Heart right ventricle (tissue), 16 donors: ENCODE measurements around the gene FGR. TPM values are rescaled to one million over a fixed set of nuclear protein-coding genes. Genes with fewer than 3 reads are reported as not detected.

Experiments used
- ATAC-seq, 8 donors: fragments of 200-7000 bp; cut with Tn5 transposase; one replicate each; pipeline ENCODE4 v1.9.1; 2020; ENCODE audit warnings: mild to moderate bottlenecking in 8 of 8, moderate library complexity in 8 of 8, moderate number of reproducible peaks in 1 of 8
- DNase-seq, 2 donors: peaks; one replicate each; pipeline ENCODE4 v3.0.0-alpha.2; 2020
- H3K27ac ChIP-seq, 10 donors: fragments of 200-600 bp; sonication (generic) in 2 of 10; one replicate each; pipeline versions ENCODE4 v1.5.0 to v1.8.0; 2020 to 2022; ENCODE audit warnings: mild to moderate bottlenecking in 3 of 10
- H3K27me3 ChIP-seq, 7 donors: fragments of 200-600 bp; one replicate each; pipeline ENCODE4 v1.8.0; 2021 to 2022; ENCODE audit warnings: mild to moderate bottlenecking in 2 of 7
- H3K36me3 ChIP-seq, 9 donors: fragments of 200-600 bp; sonication (generic) in 1 of 9; one replicate each; pipeline versions ENCODE4 v1.5.0 to v1.8.0; 2020 to 2022; ENCODE audit warnings: mild to moderate bottlenecking in 2 of 9
- H3K4me1 ChIP-seq, 9 donors: fragments of 200-600 bp; sonication (generic) in 1 of 9; one replicate each; pipeline versions ENCODE4 v1.5.0 to v1.8.0; 2020 to 2022; ENCODE audit warnings: mild to moderate bottlenecking in 4 of 9
- H3K4me3 ChIP-seq, 10 donors: fragments of 200-600 bp; sonication (generic) in 2 of 10; one replicate each; pipeline versions ENCODE4 v1.5.0 to v1.8.0; 2020 to 2022; ENCODE audit warnings: mild to moderate bottlenecking in 7 of 10, moderate library complexity in 2 of 10
- H3K9me3 ChIP-seq, 11 donors: fragments of 200-600 bp in 10 of 11; sonication (generic) in 2 of 11; one replicate each; pipeline versions ENCODE4 v1.5.0 to v1.8.0; 2013 to 2022; ENCODE audit warnings: mild to moderate bottlenecking in 2 of 11, control low read depth in 1 of 11, moderate library complexity in 1 of 11
- CTCF ChIP-seq, 9 donors: fragments of 200-600 bp; sonication (generic) in 2 of 9; IDR thresholded peaks; one replicate each; pipeline versions ENCODE4 v1.5.0 to v1.8.0; 2021 to 2022; ENCODE audit warnings: antibody characterized with exemption in 9 of 9, mild to moderate bottlenecking in 5 of 9, moderate library complexity in 1 of 9
- WGBS, 2 donors: extraction: QIAGEN DNeasy Blood & Tissue Kit; methylation state at CpG; one replicate each; pipeline ENCODE4 v1.1.7; 2013; ENCODE audit warnings: inconsistent platforms in 1 of 2; 5-methylcytosine and 5-hydroxymethylcytosine counted together
- intact Hi-C, 10 donors: fragments of 100-400 bp; cut with DNase I; formaldehyde crosslinking; loops; one replicate each; pipeline versions ENCODE4 v1.11.1 to v1.14.2; 2022
- polyA plus RNA-seq, 2 donors: library from polyadenylated mRNA; stranded (reverse); fragments of 200-250 nt; gene quantifications; one replicate each; pipeline ENCODE4 v1.2.3, GENCODE V29; 2013
- total RNA-seq, 10 donors: library from RNA; stranded (reverse); fragmentation: NEBNext Ultra II Directional in 3 of 10; extraction: Animal tissue kit (Norgen Biotek cat#: 25700) in 3 of 10; gene quantifications; one replicate each; pipeline versions ENCODE4 v1.2.1 to v1.2.4, GENCODE V29; 2021 to 2023
- donor health status: Arrhythmogenic right ventricular cardiomyopathy.
- donor health status: ischemic (EF 13 %, LVEDD 7.1; RV severe dilation, severe dysfunction).
- donor health status: healthy with polysubstance abuse.
- donor health status: DM: no; HTN: yes; CAD: no.
- donor health status: DM: no; HTN: no; CAD: no.
- donor health status: ischemic (EF 25% LVEDD 6.9; RV normal size, moderate dysfunction).
- donor health status: ischemic (EF 25% LVEDD 5.7; RV mildly dilated, moderate dysfunction).
- donor health status: healthy.
- donor health status: DM: yes; HTN: yes; CAD: no.
- donor health status: Ischemic cardiomyopathy.
- donor health status: ischemic (EF 35%, LVEDD 5.7; RV mildly dilated, moderate dysfunction).
- donor health status: nonischemic (EF 11% LVEDD 7.7; RV severe dilation, severe dysfunction).
- donor health status: DM: yes; HTN: yes; CAD: no.
- donor health status: PGD.
- donor health status: ischemic (EF 29% LVEDD 5.4; RV normal size, mild dysfunction).
- donor health status: nonischemic (EF 23%, LVEDD 6.1; RV moderate dilation, normal function).

Gene FGR
- total and polyA plus RNA-seq, 12 donors, result 1.4 to 11.0 (median 3.2) TPM

GRCh38 chr1:27569088-27569460, 65.9 kb downstream of the FGR start:
- H3K36me3 ChIP-seq, result peaks cover 0 to 4% (median 0%) of the 10 kb centered on the region in 9 donors
- DNase-seq (no peak), ATAC-seq (peak in 2 of 8 donors; percentile 5 to 28)
- no peak for TF ChIP-seq CTCF (IDR thresholded peaks at IDR 0.05)
- 61 to 65% methylated on average over 3 of the region's 3 CpGs for WGBS, 2 donors
- H3K27ac ChIP-seq, result peak overlapping the region; percentile 48 to 98 (median 93)
- H3K27me3 ChIP-seq, result no peaks in the 10 kb centered on the region
- intact Hi-C loops, result loop anchor here in 2 of 10 donors (2.0 to 5.0 kb wide), 2 partner anchors 32 to 33 kb away; partner anchors contain the start of gene AHDC1 (in 1 of the 2)
- no peaks in the 10 kb centered on the region for H3K9me3 ChIP-seq
- H3K4me3 ChIP-seq, result peak overlapping the region in 6 of 10 donors; percentile 41 to 50 (median 42)
- H3K4me1 ChIP-seq, result peaks cover 64 to 100% (median 95%) of the 10 kb centered on the region in 9 donors

- peak; percentile 94 to 95 for DNase-seq
- TF ChIP-seq CTCF (IDR thresholded peaks at IDR 0.05), result peak; percentile 65 to 90 (median 76)
- intact Hi-C loops, result loop anchor here in 2 of 10 donors (1.0 to 5.0 kb wide), 3 partner anchors 32 to 49 kb away; partner anchors contain the start of gene AHDC1 (in 1 of the 2)
- Histone ChIP-seq H3K4me3 (peak overlapping the region in 9 of 10 donors; percentile 21 to 50 (median 41)), H3K27ac (peak overlapping the region; percentile 48 to 98 (median 93)), H3K4me1 (peaks cover 63 to 100% (median 95%) of the 10 kb centered on the region in 9 donors), H3K36me3 (peaks cover 0 to 4% (median 0%) of the 10 kb centered on the region in 9 donors), H3K27me3 (no peaks in the 10 kb centered on the region), H3K9me3 (no peaks in the 10 kb centered on the region)
- WGBS, 2 donors, result 4% methylated on average over 62 to 65 of the region's 65 CpGs
- ATAC-seq, result peak; percentile 78 to 85 (median 82)
Observed at GRCh38 chr1:27568300-27569087, 66.5 kb downstream of the FGR start.

- peak in 1 of 8 donors; percentile 0 for ATAC-seq
- H3K4me1 ChIP-seq, result peaks cover 58 to 100% (median 94%) of the 10 kb centered on the region in 9 donors
- H3K36me3 ChIP-seq, result peaks cover 0 to 4% (median 0%) of the 10 kb centered on the region in 9 donors
- H3K27ac ChIP-seq, result peak overlapping the region in 8 of 10 donors; percentile 55 to 98 (median 93)
- peak overlapping the region in 6 of 10 donors; percentile 41 to 50 (median 42) for H3K4me3 ChIP-seq
- TF ChIP-seq CTCF (IDR thresholded peaks at IDR 0.05), result no peak
- intact Hi-C loops, result loop anchor here in 2 of 10 donors (1.0 to 5.0 kb wide), 3 partner anchors 33 to 49 kb away; partner anchors contain the start of gene AHDC1 (in 1 of the 2)
- no peaks in the 10 kb centered on the region for H3K27me3 ChIP-seq
- 58 to 68% methylated on average over 8 of the region's 8 CpGs for WGBS, 2 donors
- DNase-seq, result no peak
- H3K9me3 ChIP-seq, result no peaks in the 10 kb centered on the region
Observed at GRCh38 chr1:27567971-27568299, 67.0 kb downstream of the FGR start.

DNA sequence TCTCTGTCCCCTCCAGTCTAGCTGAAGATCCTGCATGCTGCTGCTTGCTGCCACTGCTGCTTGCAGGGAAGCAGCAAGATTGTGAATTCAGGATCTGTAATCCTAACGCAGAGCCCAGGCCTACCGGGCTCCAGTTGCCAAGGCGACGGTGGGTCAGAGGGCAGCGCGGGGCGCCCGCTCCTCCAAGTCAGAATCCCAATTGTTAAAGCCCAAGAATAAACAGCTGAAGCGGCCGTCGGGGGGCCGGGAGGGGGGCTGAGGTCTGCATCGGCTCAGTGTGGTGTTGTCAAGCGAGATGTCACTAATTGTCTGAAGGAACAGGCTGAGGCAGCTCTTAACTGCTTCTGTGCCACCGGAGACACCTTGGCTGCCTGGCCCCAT, 67.8 kb downstream of the FGR start:
- Histone ChIP-seq H3K4me1 (peaks cover 57 to 100% (median 94%) of the 10 kb centered on the region in 9 donors), H3K4me3 (no peak overlapping the region), H3K9me3 (no peaks in the 10 kb centered on the region), H3K27me3 (no peaks in the 10 kb centered on the region), H3K36me3 (peaks cover 0 to 4% (median 0%) of the 10 kb centered on the region in 9 donors), H3K27ac (peak overlapping the region in 8 of 10 donors; percentile 55 to 98 (median 93))
- WGBS, 2 donors, result 50 to 57% methylated on average over 15 of the region's 15 CpGs
- TF ChIP-seq CTCF (IDR thresholded peaks at IDR 0.05), result no peak
- intact Hi-C loops, result loop anchor here in 1 of 10 donors (5.0 kb wide), 1 partner anchor 35 kb away; the partner anchor contains the start of gene AHDC1
- DNase-seq (no peak), ATAC-seq (no peak)
